Liver (tissue), 9 donors: Measurements from ENCODE around the gene ADSS2. TPM values are rescaled to one million over a fixed set of nuclear protein-coding genes. Genes with fewer than 3 reads are reported as not detected.

Source experiments
- DNase-seq: peaks from one replicate; pipeline ENCODE4 v3.0.0-alpha.2; 2017; ENCODE audit warnings: low spot score
- H3K27ac ChIP-seq, 2 donors: one replicate each; pipeline ENCODE4 v1.7.0; 2013; ENCODE audit warnings: inconsistent platforms in 2 of 2, low read length in 2 of 2, control low read depth in 1 of 2, low read depth in 1 of 2, mild to moderate bottlenecking in 1 of 2
- H3K27me3 ChIP-seq, 4 donors: one replicate each; pipeline versions ENCODE4 v1.6.1 to v1.7.0; 2013; ENCODE audit warnings: low read length in 3 of 4, inconsistent platforms in 1 of 4, mild to moderate bottlenecking in 1 of 4, moderate library complexity in 1 of 4; ENCODE audit not compliant: control insufficient read depth in 4 of 4, insufficient read depth in 4 of 4
- H3K36me3 ChIP-seq, 4 donors: one replicate each; pipeline versions ENCODE4 v1.6.1 to v1.7.0; 2013; ENCODE audit warnings: low read length in 3 of 4, mild to moderate bottlenecking in 3 of 4, low read depth in 1 of 4, moderate library complexity in 1 of 4; ENCODE audit not compliant: control insufficient read depth in 4 of 4, insufficient read depth in 3 of 4
- H3K4me1 ChIP-seq, 4 donors: one replicate each; pipeline versions ENCODE4 v1.6.1 to v1.7.0; 2013; ENCODE audit warnings: low read length in 3 of 4, mild to moderate bottlenecking in 3 of 4, moderate library complexity in 1 of 4; ENCODE audit not compliant: control insufficient read depth in 4 of 4, insufficient read depth in 4 of 4
- H3K4me3 ChIP-seq, 3 donors: one replicate each; pipeline versions ENCODE4 v1.6.1 to v1.7.0; 2013; ENCODE audit warnings: low read length in 3 of 3, control low read depth in 1 of 3, low read depth in 1 of 3, mild to moderate bottlenecking in 1 of 3
- H3K9ac ChIP-seq, 2 donors: one replicate each; pipeline ENCODE4 v1.7.0; 2013; ENCODE audit warnings: low read length in 2 of 2, mild to moderate bottlenecking in 2 of 2, moderate library complexity in 2 of 2, control low read depth in 1 of 2, low read depth in 1 of 2
- H3K9me3 ChIP-seq, 4 donors: one replicate each; pipeline versions ENCODE4 v1.6.1 to v1.7.0; 2013; ENCODE audit warnings: low read length in 3 of 4; ENCODE audit not compliant: control insufficient read depth in 4 of 4
- CTCF ChIP-seq: fragments of 150-350 bp; IDR thresholded peaks from 2 replicates; pipeline ENCODE4 v1.5.1; 2017; ENCODE audit warnings: improper control_type of control experiment, low read depth, low read length; ENCODE audit not compliant: missing input control
- EGR1 ChIP-seq, 2 donors: IDR thresholded peaks; 2 replicates each; pipeline ENCODE4 v1.6.1; 2016 to 2018; ENCODE audit warnings: antibody characterized with exemption in 2 of 2, low read depth in 2 of 2
- FOXA1 ChIP-seq: IDR thresholded peaks from 2 replicates; pipeline ENCODE4 v1.6.1; 2016; ENCODE audit warnings: antibody characterized with exemption
- FOXA2 ChIP-seq: IDR thresholded peaks from 2 replicates; pipeline ENCODE4 v1.6.1; 2016; ENCODE audit warnings: antibody characterized with exemption
- GABPA ChIP-seq, 2 donors: IDR thresholded peaks in 1 of 2; conservative IDR thresholded peaks in 1 of 2; 2 replicates each; pipeline ENCODE4 v1.6.1; 2016; ENCODE audit warnings: antibody characterized with exemption in 2 of 2, mild to moderate bottlenecking in 1 of 2, moderate library complexity in 1 of 2
- HNF4A ChIP-seq, 2 donors: conservative IDR thresholded peaks; 2 replicates each; pipeline ENCODE4 v1.6.1; 2016; ENCODE audit warnings: antibody characterized with exemption in 2 of 2, mild to moderate bottlenecking in 2 of 2
- HNF4G ChIP-seq: IDR thresholded peaks from 2 replicates; pipeline ENCODE4 v1.6.1; 2016; ENCODE audit warnings: antibody characterized with exemption
- JUND ChIP-seq, 2 donors: IDR thresholded peaks; 2 replicates each; pipeline ENCODE4 v1.6.1; 2016; ENCODE audit warnings: antibody characterized with exemption in 2 of 2
- NR2F2 ChIP-seq: IDR thresholded peaks from 2 replicates; pipeline ENCODE4 v1.6.1; 2016; ENCODE audit warnings: antibody characterized with exemption
- RAD21 ChIP-seq, 2 donors: IDR thresholded peaks; 2 replicates each; pipeline ENCODE4 v1.6.1; 2016; ENCODE audit warnings: antibody characterized with exemption in 2 of 2, mild to moderate bottlenecking in 2 of 2
- RXRA ChIP-seq, 2 donors: IDR thresholded peaks; 2 replicates each; pipeline ENCODE4 v1.6.1; 2017 to 2018; ENCODE audit warnings: antibody characterized with exemption in 2 of 2, mild to moderate bottlenecking in 1 of 2
- SP1 ChIP-seq: IDR thresholded peaks from 2 replicates; pipeline ENCODE4 v1.6.1; 2018; ENCODE audit warnings: antibody characterized with exemption, mild to moderate bottlenecking
- TAF1 ChIP-seq: conservative IDR thresholded peaks from 2 replicates; pipeline ENCODE4 v1.6.1; 2016; ENCODE audit warnings: antibody characterized with exemption, mild to moderate bottlenecking
- YY1 ChIP-seq: IDR thresholded peaks from 2 replicates; pipeline ENCODE4 v1.6.1; 2016; ENCODE audit warnings: antibody characterized with exemption, mild to moderate bottlenecking
- WGBS: extraction: QIAGEN DNeasy Blood & Tissue Kit; methylation state at CpG from one replicate; pipeline ENCODE4 v1.1.7; 2013; 5-methylcytosine and 5-hydroxymethylcytosine counted together
- polyA plus RNA-seq, 2 donors: library from polyadenylated mRNA; stranded (reverse) in 1 of 2; unstranded in 1 of 2; fragments of 200-250 nt in 1 of 2; fragments of >200 nt in 1 of 2; fragmentation: Nextera tagmentation in 1 of 2; extraction: Ambion mirVana in 1 of 2; gene quantifications; one replicate each; pipeline versions ENCODE4 v1.2.1 to v1.2.3, GENCODE V29; 2013 to 2015
- total RNA-seq, 2 donors: library from RNA; depleted of rRNA; stranded (reverse); fragments of >200 nt; gene quantifications; one replicate each; pipeline ENCODE4 v1.2.3, GENCODE V29; 2014
- TF ChIP-seq, protein P1 (sequence below): IDR thresholded peaks from 2 replicates; pipeline ENCODE4 v1.6.1; 2016; ENCODE audit warnings: antibody characterized with exemption
- TF ChIP-seq, protein P2 (sequence below): IDR thresholded peaks from 2 replicates; pipeline ENCODE4 v1.6.1; 2016; ENCODE audit warnings: antibody characterized with exemption, mild to moderate bottlenecking
- TF ChIP-seq, protein P3 (sequence below): IDR thresholded peaks from 2 replicates; pipeline ENCODE4 v1.6.1; 2016; ENCODE audit warnings: antibody characterized with exemption
- TF ChIP-seq, protein P4 (sequence below): IDR thresholded peaks from 2 replicates; pipeline ENCODE4 v1.6.1; 2016; ENCODE audit warnings: antibody characterized with exemption
- donor health status: healthy.
- donor health status: healthy.
- donor health status: healthy.
- donor health status: healthy.
- donor health status: healthy.

ADSS2 gene
- total and polyA plus RNA-seq, 4 donors = 7.3 to 17.3 (median 12.6) TPM

- H3K9ac ChIP-seq = no peak overlapping the region
- H3K27me3 ChIP-seq = no peaks in the 10 kb centered on the region
- DNase-seq = no peak
- no peaks in the 10 kb centered on the region for H3K9me3 ChIP-seq
- no peak overlapping the region for H3K4me3 ChIP-seq
- no peaks in the 10 kb centered on the region for H3K4me1 ChIP-seq
- WGBS = 90% methylated on average over 6 of the region's 6 CpGs
- no peak for TF ChIP-seq RXRA (IDR thresholded peaks at IDR 0.05)
- TF ChIP-seq, protein P1, sequence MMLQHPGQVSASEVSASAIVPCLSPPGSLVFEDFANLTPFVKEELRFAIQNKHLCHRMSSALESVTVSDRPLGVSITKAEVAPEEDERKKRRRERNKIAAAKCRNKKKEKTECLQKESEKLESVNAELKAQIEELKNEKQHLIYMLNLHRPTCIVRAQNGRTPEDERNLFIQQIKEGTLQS = no peak
- TF ChIP-seq JUND (IDR thresholded peaks at IDR 0.05) = no peak
- no peak for TF ChIP-seq SP1
- no peak for TF ChIP-seq EGR1 (IDR thresholded peaks at IDR 0.05; ENCODE audit: low read depth in 2 of 2)
- TF ChIP-seq FOXA2 = no peak
- TF ChIP-seq CTCF = no peak
- no peak for TF ChIP-seq HNF4A (conservative IDR thresholded peaks at IDR 0.05)
- TF ChIP-seq, protein P2, sequence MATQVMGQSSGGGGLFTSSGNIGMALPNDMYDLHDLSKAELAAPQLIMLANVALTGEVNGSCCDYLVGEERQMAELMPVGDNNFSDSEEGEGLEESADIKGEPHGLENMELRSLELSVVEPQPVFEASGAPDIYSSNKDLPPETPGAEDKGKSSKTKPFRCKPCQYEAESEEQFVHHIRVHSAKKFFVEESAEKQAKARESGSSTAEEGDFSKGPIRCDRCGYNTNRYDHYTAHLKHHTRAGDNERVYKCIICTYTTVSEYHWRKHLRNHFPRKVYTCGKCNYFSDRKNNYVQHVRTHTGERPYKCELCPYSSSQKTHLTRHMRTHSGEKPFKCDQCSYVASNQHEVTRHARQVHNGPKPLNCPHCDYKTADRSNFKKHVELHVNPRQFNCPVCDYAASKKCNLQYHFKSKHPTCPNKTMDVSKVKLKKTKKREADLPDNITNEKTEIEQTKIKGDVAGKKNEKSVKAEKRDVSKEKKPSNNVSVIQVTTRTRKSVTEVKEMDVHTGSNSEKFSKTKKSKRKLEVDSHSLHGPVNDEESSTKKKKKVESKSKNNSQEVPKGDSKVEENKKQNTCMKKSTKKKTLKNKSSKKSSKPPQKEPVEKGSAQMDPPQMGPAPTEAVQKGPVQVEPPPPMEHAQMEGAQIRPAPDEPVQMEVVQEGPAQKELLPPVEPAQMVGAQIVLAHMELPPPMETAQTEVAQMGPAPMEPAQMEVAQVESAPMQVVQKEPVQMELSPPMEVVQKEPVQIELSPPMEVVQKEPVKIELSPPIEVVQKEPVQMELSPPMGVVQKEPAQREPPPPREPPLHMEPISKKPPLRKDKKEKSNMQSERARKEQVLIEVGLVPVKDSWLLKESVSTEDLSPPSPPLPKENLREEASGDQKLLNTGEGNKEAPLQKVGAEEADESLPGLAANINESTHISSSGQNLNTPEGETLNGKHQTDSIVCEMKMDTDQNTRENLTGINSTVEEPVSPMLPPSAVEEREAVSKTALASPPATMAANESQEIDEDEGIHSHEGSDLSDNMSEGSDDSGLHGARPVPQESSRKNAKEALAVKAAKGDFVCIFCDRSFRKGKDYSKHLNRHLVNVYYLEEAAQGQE = no peak
- TF ChIP-seq TAF1 = no peak
- no peak for TF ChIP-seq YY1
- TF ChIP-seq, protein P3, sequence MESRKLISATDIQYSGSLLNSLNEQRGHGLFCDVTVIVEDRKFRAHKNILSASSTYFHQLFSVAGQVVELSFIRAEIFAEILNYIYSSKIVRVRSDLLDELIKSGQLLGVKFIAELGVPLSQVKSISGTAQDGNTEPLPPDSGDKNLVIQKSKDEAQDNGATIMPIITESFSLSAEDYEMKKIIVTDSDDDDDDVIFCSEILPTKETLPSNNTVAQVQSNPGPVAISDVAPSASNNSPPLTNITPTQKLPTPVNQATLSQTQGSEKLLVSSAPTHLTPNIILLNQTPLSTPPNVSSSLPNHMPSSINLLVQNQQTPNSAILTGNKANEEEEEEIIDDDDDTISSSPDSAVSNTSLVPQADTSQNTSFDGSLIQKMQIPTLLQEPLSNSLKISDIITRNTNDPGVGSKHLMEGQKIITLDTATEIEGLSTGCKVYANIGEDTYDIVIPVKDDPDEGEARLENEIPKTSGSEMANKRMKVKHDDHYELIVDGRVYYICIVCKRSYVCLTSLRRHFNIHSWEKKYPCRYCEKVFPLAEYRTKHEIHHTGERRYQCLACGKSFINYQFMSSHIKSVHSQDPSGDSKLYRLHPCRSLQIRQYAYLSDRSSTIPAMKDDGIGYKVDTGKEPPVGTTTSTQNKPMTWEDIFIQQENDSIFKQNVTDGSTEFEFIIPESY = no peak
- no peak for TF ChIP-seq RAD21 (IDR thresholded peaks at IDR 0.05)
- no peak for TF ChIP-seq NR2F2
- TF ChIP-seq FOXA1 = no peak
- no peak for TF ChIP-seq GABPA (IDR thresholded peaks at IDR 0.05 in 1 of 2, conservative IDR thresholded peaks at IDR 0.05 in 1 of 2)
- TF ChIP-seq HNF4G = no peak
- TF ChIP-seq, protein P4, sequence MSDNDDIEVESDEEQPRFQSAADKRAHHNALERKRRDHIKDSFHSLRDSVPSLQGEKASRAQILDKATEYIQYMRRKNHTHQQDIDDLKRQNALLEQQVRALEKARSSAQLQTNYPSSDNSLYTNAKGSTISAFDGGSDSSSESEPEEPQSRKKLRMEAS = no peak
- H3K36me3 ChIP-seq = peaks cover 2 to 15% (median 9%) of the 10 kb centered on the region in 4 donors
- no peak overlapping the region for H3K27ac ChIP-seq
Observed at GRCh38 chr1:244435562-244436205, 16.0 kb downstream of the ADSS2 start.
